ENCODE results near the gene SPATA31D3. TPM values are rescaled to one million over a fixed set of nuclear protein-coding genes. Genes with fewer than 3 reads are reported as not detected.
"Not testable (repeated sequence)": the region's sequence is repeated elsewhere in the genome, so short reads cannot be mapped to it uniquely, and the experiment has no call there.

The SPATA31D3 gene
- total and polyA plus RNA-seq, 9 donors, result not detected

- H3K9me3 ChIP-seq (replicated peaks; ENCODE audit: control insufficient read depth, low read depth, low read length); DNase-seq; H3K4me3 ChIP-seq (ENCODE audit: low read length); H3K4me1 ChIP-seq (ENCODE audit: control insufficient read depth, insufficient read depth, low read length); H3K27ac ChIP-seq (ENCODE audit: low read length); H3K27me3 ChIP-seq (ENCODE audit: control insufficient read depth, insufficient read depth, low read length); H3K36me3 ChIP-seq (ENCODE audit: control insufficient read depth, insufficient read depth, low read length): not testable (repeated sequence)
- no CpG with 5 or more reads among the region's 3 CpGs for WGBS (ENCODE audit: insufficient coverage)
Measured at GRCh38 chr9:81918507-81918906, 24.8 kb upstream of the SPATA31D3 start.

GRCh38 chr9:81928305-81928704 lies 15.0 kb upstream of the SPATA31D3 start, which contains the start of gene SPATA31D4:
SPATA31D4 (plus strand) TSS chr9:81928428; CDS start chr9:81928514, 86 bp downstream.
- not testable (repeated sequence) for H3K36me3 ChIP-seq (ENCODE audit: control insufficient read depth, insufficient read depth, low read length); H3K27me3 ChIP-seq (ENCODE audit: control insufficient read depth, insufficient read depth, low read length); DNase-seq; H3K9me3 ChIP-seq (replicated peaks; ENCODE audit: control insufficient read depth, low read depth, low read length); H3K27ac ChIP-seq (ENCODE audit: low read length); H3K4me1 ChIP-seq (ENCODE audit: control insufficient read depth, insufficient read depth, low read length); H3K4me3 ChIP-seq (ENCODE audit: low read length)
- WGBS (ENCODE audit: insufficient coverage), result no CpG with 5 or more reads among the region's 3 CpGs

- H3K27ac ChIP-seq (ENCODE audit: low read length); H3K4me1 ChIP-seq (ENCODE audit: control insufficient read depth, insufficient read depth, low read length): not testable (repeated sequence)
- no CpG with 5 or more reads among the region's 6 CpGs for WGBS (ENCODE audit: insufficient coverage)
Measured at GRCh38 chr9:81930147-81930546, 13.2 kb upstream of the SPATA31D3 start.

GRCh38 chr9:81933547-81933946 lies 9.8 kb upstream of the SPATA31D3 start:
- not testable (repeated sequence) for H3K4me1 ChIP-seq (ENCODE audit: control insufficient read depth, insufficient read depth, low read length)

More at GRCh38 chr9:81930147-81930546, 13.2 kb upstream of the SPATA31D3 start:
- H3K36me3 ChIP-seq (ENCODE audit: control insufficient read depth, insufficient read depth, low read length); H3K9me3 ChIP-seq (replicated peaks; ENCODE audit: control insufficient read depth, low read depth, low read length); H3K27me3 ChIP-seq (ENCODE audit: control insufficient read depth, insufficient read depth, low read length); DNase-seq; H3K4me3 ChIP-seq (ENCODE audit: low read length): not testable (repeated sequence)

GRCh38 chr9:81948650-81949049 lies 5.3 kb downstream of the SPATA31D3 start:
- H3K36me3 ChIP-seq (ENCODE audit: control insufficient read depth, insufficient read depth, low read length); H3K4me3 ChIP-seq (ENCODE audit: low read length); H3K27me3 ChIP-seq (ENCODE audit: control insufficient read depth, insufficient read depth, low read length); H3K9me3 ChIP-seq (replicated peaks; ENCODE audit: control insufficient read depth, low read depth, low read length); H3K4me1 ChIP-seq (ENCODE audit: control insufficient read depth, insufficient read depth, low read length); H3K27ac ChIP-seq (ENCODE audit: low read length); DNase-seq: not testable (repeated sequence)
- WGBS (ENCODE audit: insufficient coverage), result no CpG with 5 or more reads among the region's 3 CpGs

More at GRCh38 chr9:81933547-81933946, 9.8 kb upstream of the SPATA31D3 start:
- not testable (repeated sequence) for DNase-seq; H3K27me3 ChIP-seq (ENCODE audit: control insufficient read depth, insufficient read depth, low read length); H3K9me3 ChIP-seq (replicated peaks; ENCODE audit: control insufficient read depth, low read depth, low read length); H3K4me3 ChIP-seq (ENCODE audit: low read length); H3K27ac ChIP-seq (ENCODE audit: low read length); H3K36me3 ChIP-seq (ENCODE audit: control insufficient read depth, insufficient read depth, low read length)
- WGBS (ENCODE audit: insufficient coverage), result no CpG with 5 or more reads among the region's 3 CpGs

GRCh38 chr9:81953096-81953495 lies 9.8 kb downstream of the SPATA31D3 start:
- Histone ChIP-seq H3K4me1 (ENCODE audit: control insufficient read depth, insufficient read depth, low read length) (no peaks in the 10 kb centered on the region), H3K27me3 (ENCODE audit: control insufficient read depth, insufficient read depth, low read length) (no peaks in the 10 kb centered on the region), H3K36me3 (ENCODE audit: control insufficient read depth, insufficient read depth, low read length) (no peaks in the 10 kb centered on the region), H3K4me3 (ENCODE audit: low read length) (no peak overlapping the region), H3K9me3 (replicated peaks; ENCODE audit: control insufficient read depth, low read depth, low read length) (peaks cover 12% of the 10 kb centered on the region), H3K27ac (ENCODE audit: low read length) (no peak overlapping the region)
- DNase-seq, result no peak
- WGBS (ENCODE audit: insufficient coverage), result no CpG with 5 or more reads among the region's 1 CpG

GRCh38 chr9:81955625-81956024 lies 12.3 kb downstream of the SPATA31D3 start:
- Histone ChIP-seq H3K4me1 (ENCODE audit: control insufficient read depth, insufficient read depth, low read length) (no peaks in the 10 kb centered on the region), H3K9me3 (replicated peaks; ENCODE audit: control insufficient read depth, low read depth, low read length) (peaks cover 12% of the 10 kb centered on the region), H3K27ac (ENCODE audit: low read length) (no peak overlapping the region), H3K27me3 (ENCODE audit: control insufficient read depth, insufficient read depth, low read length) (no peaks in the 10 kb centered on the region), H3K4me3 (ENCODE audit: low read length) (no peak overlapping the region), H3K36me3 (ENCODE audit: control insufficient read depth, insufficient read depth, low read length) (no peaks in the 10 kb centered on the region)
- no peak for DNase-seq

GRCh38 chr9:81964218-81965171 lies 21.2 kb downstream of the SPATA31D3 start:
- WGBS (ENCODE audit: insufficient coverage), result no CpG with 5 or more reads among the region's 6 CpGs
- H3K27me3 ChIP-seq (ENCODE audit: control insufficient read depth, insufficient read depth, low read length), result no peaks in the 10 kb centered on the region
- H3K36me3 ChIP-seq (ENCODE audit: control insufficient read depth, insufficient read depth, low read length), result no peaks in the 10 kb centered on the region
- H3K4me3 ChIP-seq (ENCODE audit: low read length), result no peak overlapping the region
- H3K4me1 ChIP-seq (ENCODE audit: control insufficient read depth, insufficient read depth, low read length), result no peaks in the 10 kb centered on the region
- H3K27ac ChIP-seq (ENCODE audit: low read length), result no peak overlapping the region
- H3K9me3 ChIP-seq (replicated peaks; ENCODE audit: control insufficient read depth, low read depth, low read length), result no peaks in the 10 kb centered on the region
- DNase-seq, result no peak

- Histone ChIP-seq H3K27me3 (ENCODE audit: control insufficient read depth, insufficient read depth, low read length) (no peaks in the 10 kb centered on the region), H3K9me3 (replicated peaks; ENCODE audit: control insufficient read depth, low read depth, low read length) (no peaks in the 10 kb centered on the region), H3K4me1 (ENCODE audit: control insufficient read depth, insufficient read depth, low read length) (no peaks in the 10 kb centered on the region), H3K27ac (ENCODE audit: low read length) (no peak overlapping the region), H3K4me3 (ENCODE audit: low read length) (no peak overlapping the region), H3K36me3 (ENCODE audit: control insufficient read depth, insufficient read depth, low read length) (no peaks in the 10 kb centered on the region)
- DNase-seq, result no peak
- 97% methylated on average over 3 of the region's 3 CpGs for WGBS (ENCODE audit: insufficient coverage)
Measured at GRCh38 chr9:81968026-81968425, 24.7 kb downstream of the SPATA31D3 start.

- H3K27ac ChIP-seq (ENCODE audit: low read length), result no peak overlapping the region
- H3K27me3 ChIP-seq (ENCODE audit: control insufficient read depth, insufficient read depth, low read length), result no peaks in the 10 kb centered on the region
- H3K36me3 ChIP-seq (ENCODE audit: control insufficient read depth, insufficient read depth, low read length), result no peaks in the 10 kb centered on the region
- H3K9me3 ChIP-seq (replicated peaks; ENCODE audit: control insufficient read depth, low read depth, low read length), result peaks cover 5% of the 10 kb centered on the region
- no peaks in the 10 kb centered on the region for H3K4me1 ChIP-seq (ENCODE audit: control insufficient read depth, insufficient read depth, low read length)
- DNase-seq, result no peak
- H3K4me3 ChIP-seq (ENCODE audit: low read length), result no peak overlapping the region
Measured at GRCh38 chr9:81969971-81970370, 26.7 kb downstream of the SPATA31D3 start.

Measured in muscle of leg (tissue), 11 donors.